Prostate gland (tissue), 2 donors: Measurements from ENCODE around the gene BOLA2.
"Not testable (repeated sequence)": the region's sequence is repeated elsewhere in the genome, so short reads cannot be mapped to it uniquely, and the experiment has no call there.

Source experiments
- POLR2A ChIP-seq: fragments of 450-650 bp; IDR thresholded peaks from one replicate; pipeline ENCODE4 v1.6.1; 2016; ENCODE audit warnings: antibody characterized with exemption, mild to moderate bottlenecking
- POLR2AphosphoS5 ChIP-seq: sonication (generic); formaldehyde crosslinking; IDR thresholded peaks from one replicate; pipeline ENCODE4 v1.6.1; 2017; ENCODE audit warnings: antibody characterized with exemption
- TF ChIP-seq, protein P1 (sequence below), 4 experiments: fragments of 200-600 bp in 2 of 4; fragments of 450-650 bp in 2 of 4; sonication (generic) in 2 of 4; IDR thresholded peaks; 1 replicate in 3 of 4; 2 replicates in 1 of 4; pipeline ENCODE4 v1.5.1; 2016 to 2019; ENCODE audit warnings: antibody characterized with exemption in 4 of 4, mild to moderate bottlenecking in 2 of 4, moderate library complexity in 2 of 4

DNA sequence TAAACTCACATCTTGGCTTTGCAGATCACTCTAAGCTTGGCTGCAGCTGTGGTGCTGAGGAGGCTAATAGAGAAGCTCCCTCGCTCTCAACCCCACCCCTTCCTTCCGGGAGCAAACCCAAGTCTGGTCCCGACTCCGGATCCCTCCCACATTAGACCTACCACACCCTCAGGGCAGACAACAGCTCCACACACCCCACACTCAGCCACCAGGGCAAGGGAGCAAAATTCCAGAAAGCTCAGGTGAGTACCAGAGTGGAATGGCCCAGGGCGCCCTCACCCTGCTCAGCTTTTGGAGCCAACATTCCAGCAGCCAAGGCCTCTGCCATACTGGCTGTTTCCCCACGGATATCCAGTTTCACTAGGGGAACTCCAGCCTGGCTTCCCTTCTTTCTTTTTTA is 15.5 kb upstream of the BOLA2 start:
- TF ChIP-seq, protein P1, sequence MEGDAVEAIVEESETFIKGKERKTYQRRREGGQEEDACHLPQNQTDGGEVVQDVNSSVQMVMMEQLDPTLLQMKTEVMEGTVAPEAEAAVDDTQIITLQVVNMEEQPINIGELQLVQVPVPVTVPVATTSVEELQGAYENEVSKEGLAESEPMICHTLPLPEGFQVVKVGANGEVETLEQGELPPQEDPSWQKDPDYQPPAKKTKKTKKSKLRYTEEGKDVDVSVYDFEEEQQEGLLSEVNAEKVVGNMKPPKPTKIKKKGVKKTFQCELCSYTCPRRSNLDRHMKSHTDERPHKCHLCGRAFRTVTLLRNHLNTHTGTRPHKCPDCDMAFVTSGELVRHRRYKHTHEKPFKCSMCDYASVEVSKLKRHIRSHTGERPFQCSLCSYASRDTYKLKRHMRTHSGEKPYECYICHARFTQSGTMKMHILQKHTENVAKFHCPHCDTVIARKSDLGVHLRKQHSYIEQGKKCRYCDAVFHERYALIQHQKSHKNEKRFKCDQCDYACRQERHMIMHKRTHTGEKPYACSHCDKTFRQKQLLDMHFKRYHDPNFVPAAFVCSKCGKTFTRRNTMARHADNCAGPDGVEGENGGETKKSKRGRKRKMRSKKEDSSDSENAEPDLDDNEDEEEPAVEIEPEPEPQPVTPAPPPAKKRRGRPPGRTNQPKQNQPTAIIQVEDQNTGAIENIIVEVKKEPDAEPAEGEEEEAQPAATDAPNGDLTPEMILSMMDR (IDR thresholded peaks at IDR 0.05): not testable (repeated sequence)
- TF ChIP-seq POLR2A: not testable (repeated sequence)
- TF ChIP-seq POLR2AphosphoS5: peak; percentile 15
